Measurements from ENCODE around the gene MYCBP2. TPM values are rescaled to one million over a fixed set of nuclear protein-coding genes. Genes with fewer than 3 reads are reported as not detected.
"Not testable (repeated sequence)": the region's sequence is repeated elsewhere in the genome, so short reads cannot be mapped to it uniquely, and the experiment has no call there.

The MYCBP2 gene
- total and polyA plus RNA-seq, 7 donors: 3.7 to 130 (median 93.5) TPM

DNA sequence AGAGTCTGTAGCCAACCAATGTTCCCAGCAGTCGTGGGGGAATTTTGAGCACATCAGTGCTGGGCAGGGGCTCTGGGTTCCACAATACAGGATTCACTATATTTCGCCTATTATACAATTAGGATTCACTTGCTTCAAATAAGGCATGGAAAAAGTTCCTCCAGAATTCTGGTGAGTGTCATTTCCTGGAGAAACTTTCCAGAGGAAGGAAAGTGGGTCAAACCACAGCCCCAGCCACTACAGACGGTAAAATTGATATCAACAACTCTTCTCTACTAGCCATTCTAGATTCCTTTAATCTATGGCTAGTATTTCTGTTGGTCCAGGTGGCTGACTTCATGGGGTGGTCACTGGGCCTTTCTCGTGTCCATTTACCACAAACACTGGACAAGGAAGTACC, 10.5 kb downstream of the MYCBP2 start:
- intact Hi-C loops (cut with DNase I): no loop called here

GRCh38 chr13:77315509-77315908, 11.4 kb downstream of the MYCBP2 start:
- H3K36me3 ChIP-seq; H3K27me3 ChIP-seq; H3K9me3 ChIP-seq; H3K4me3 ChIP-seq; intact Hi-C loops (cut with DNase I); DNase-seq: not testable (repeated sequence)
- H3K27ac ChIP-seq: peak overlapping the region in 1 of 4 donors; percentile 46
- H3K4me1 ChIP-seq: peaks cover 0 to 32% (median 22%) of the 10 kb centered on the region in 4 donors
- 87 to 91% methylated on average over 7 of the region's 7 CpGs for WGBS, 2 donors

More for the DNA sequence above, 10.5 kb downstream of the MYCBP2 start:
- TF ChIP-seq EP300 (IDR thresholded peaks at IDR 0.05) (no peak), POLR2A (IDR thresholded peaks at IDR 0.05) (no peak), POLR2AphosphoS5 (IDR thresholded peaks at IDR 0.05) (no peak)
- TF ChIP-seq, protein P1, sequence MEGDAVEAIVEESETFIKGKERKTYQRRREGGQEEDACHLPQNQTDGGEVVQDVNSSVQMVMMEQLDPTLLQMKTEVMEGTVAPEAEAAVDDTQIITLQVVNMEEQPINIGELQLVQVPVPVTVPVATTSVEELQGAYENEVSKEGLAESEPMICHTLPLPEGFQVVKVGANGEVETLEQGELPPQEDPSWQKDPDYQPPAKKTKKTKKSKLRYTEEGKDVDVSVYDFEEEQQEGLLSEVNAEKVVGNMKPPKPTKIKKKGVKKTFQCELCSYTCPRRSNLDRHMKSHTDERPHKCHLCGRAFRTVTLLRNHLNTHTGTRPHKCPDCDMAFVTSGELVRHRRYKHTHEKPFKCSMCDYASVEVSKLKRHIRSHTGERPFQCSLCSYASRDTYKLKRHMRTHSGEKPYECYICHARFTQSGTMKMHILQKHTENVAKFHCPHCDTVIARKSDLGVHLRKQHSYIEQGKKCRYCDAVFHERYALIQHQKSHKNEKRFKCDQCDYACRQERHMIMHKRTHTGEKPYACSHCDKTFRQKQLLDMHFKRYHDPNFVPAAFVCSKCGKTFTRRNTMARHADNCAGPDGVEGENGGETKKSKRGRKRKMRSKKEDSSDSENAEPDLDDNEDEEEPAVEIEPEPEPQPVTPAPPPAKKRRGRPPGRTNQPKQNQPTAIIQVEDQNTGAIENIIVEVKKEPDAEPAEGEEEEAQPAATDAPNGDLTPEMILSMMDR (IDR thresholded peaks at IDR 0.05): no peak
- H3K27ac ChIP-seq: peak overlapping the region in 2 of 4 donors; percentile 30 to 46
- no peaks in the 10 kb centered on the region for H3K27me3 ChIP-seq
- DNase-seq: no peak
- H3K9me3 ChIP-seq: no peaks in the 10 kb centered on the region
- H3K4me1 ChIP-seq: peaks cover 0 to 28% (median 16%) of the 10 kb centered on the region in 4 donors
- 63 to 85% methylated on average over 4 of the region's 4 CpGs for WGBS, 2 donors
- H3K4me3 ChIP-seq: no peak overlapping the region
- H3K36me3 ChIP-seq: no peaks in the 10 kb centered on the region

- intact Hi-C loops (cut with DNase I): no loop called here
- DNase-seq: no peak
- TF ChIP-seq POLR2A (IDR thresholded peaks at IDR 0.05): no peak
- TF ChIP-seq, protein P1 (IDR thresholded peaks at IDR 0.05): no peak
- TF ChIP-seq POLR2AphosphoS5 (IDR thresholded peaks at IDR 0.05): no peak
- TF ChIP-seq EP300 (IDR thresholded peaks at IDR 0.05): no peak
- H3K9me3 ChIP-seq: no peaks in the 10 kb centered on the region
- H3K27me3 ChIP-seq: no peaks in the 10 kb centered on the region
- H3K27ac ChIP-seq: no peak overlapping the region
- peaks cover 0 to 48% (median 35%) of the 10 kb centered on the region in 4 donors for H3K4me1 ChIP-seq
- no peak overlapping the region for H3K4me3 ChIP-seq
- WGBS, 2 donors: 77 to 83% methylated on average over 3 of the region's 3 CpGs
- no peaks in the 10 kb centered on the region for H3K36me3 ChIP-seq
Measured at GRCh38 chr13:77313923-77314322, 13.0 kb downstream of the MYCBP2 start.

- Histone ChIP-seq H3K27me3 (no peaks in the 10 kb centered on the region), H3K4me1 (peaks cover 0 to 63% (median 42%) of the 10 kb centered on the region in 4 donors), H3K36me3 (no peaks in the 10 kb centered on the region), H3K27ac (no peak overlapping the region), H3K9me3 (no peaks in the 10 kb centered on the region), H3K4me3 (no peak overlapping the region)
- TF ChIP-seq, protein P1 (IDR thresholded peaks at IDR 0.05): no peak
- TF ChIP-seq POLR2A (IDR thresholded peaks at IDR 0.05): no peak
- no peak for TF ChIP-seq EP300 (IDR thresholded peaks at IDR 0.05)
- no peak for TF ChIP-seq POLR2AphosphoS5 (IDR thresholded peaks at IDR 0.05)
- DNase-seq: no peak
- WGBS, 2 donors: 64 to 65% methylated on average over 1 of the region's 1 CpG
- intact Hi-C loops (cut with DNase I): no loop called here
Measured at GRCh38 chr13:77312311-77312710, 14.6 kb downstream of the MYCBP2 start.

GRCh38 chr13:77310579-77311279, 16.2 kb downstream of the MYCBP2 start:
- H3K9me3 ChIP-seq: no peaks in the 10 kb centered on the region
- H3K4me3 ChIP-seq: no peak overlapping the region
- peaks cover 0 to 68% (median 44%) of the 10 kb centered on the region in 4 donors for H3K4me1 ChIP-seq
- intact Hi-C loops (cut with DNase I): no loop called here
- 78 to 89% methylated on average over 3 of the region's 3 CpGs for WGBS, 2 donors
- H3K36me3 ChIP-seq: no peaks in the 10 kb centered on the region
- peak overlapping the region in 1 of 4 donors; percentile 18 for H3K27ac ChIP-seq
- no peaks in the 10 kb centered on the region for H3K27me3 ChIP-seq
- TF ChIP-seq, protein P1 (IDR thresholded peaks at IDR 0.05): no peak
- no peak for DNase-seq

Measured in sigmoid colon (tissue), 7 donors.